PC-9 (cell line): ENCODE data around the gene TMEM132E.

ENCODE experiments used
- CTCF ChIP-seq: fragments of 200-600 bp; sonication (generic); conservative IDR thresholded peaks from 2 replicates; pipeline ENCODE4 v1.6.1; 2017; ENCODE audit warnings: mixed run types, antibody characterized with exemption, mild to moderate bottlenecking, moderate library complexity
- EZH2 ChIP-seq: fragments of 200-600 bp; sonication (generic); IDR thresholded peaks from 2 replicates; pipeline ENCODE4 v1.8.0; 2017; ENCODE audit warnings: antibody characterized with exemption, low read depth

GRCh38 chr17:34668206-34668605 lies 88.8 kb downstream of the TMEM132E start:
- no peak for TF ChIP-seq CTCF
- no peak for TF ChIP-seq EZH2
